ENCODE results near the gene SQSTM1. TPM values are rescaled to one million over a fixed set of nuclear protein-coding genes. Genes with fewer than 3 reads are reported as not detected.

The SQSTM1 gene
- total RNA-seq, 1 experiment from 2014 or later = 78.5 TPM

DNA sequence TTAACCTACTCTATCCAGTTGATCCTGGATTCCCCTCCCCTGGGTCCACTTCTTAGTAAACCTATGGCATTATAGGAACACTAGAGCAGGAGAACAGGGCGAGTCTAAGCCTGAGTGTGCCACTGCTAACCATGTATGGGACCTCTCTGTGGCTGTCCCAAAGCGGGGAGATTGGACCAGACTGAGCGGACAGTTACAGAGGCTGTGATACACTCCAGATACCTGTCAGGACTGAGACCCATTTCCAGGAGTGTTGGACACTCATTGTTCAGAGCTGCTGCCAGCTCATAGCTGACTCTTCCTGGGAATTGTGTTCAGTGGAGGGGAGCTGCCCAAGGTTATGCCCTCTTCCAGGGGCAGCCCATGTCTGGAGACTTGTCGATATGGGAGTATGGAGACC lies 38.9 kb upstream of the SQSTM1 start:
- H3K4me1 Mint-ChIP-seq = no peaks in the 10 kb centered on the region
- ATAC-seq = no peak
- TF ChIP-seq ATF3 (CRISPR knock-in tag; conservative IDR thresholded peaks at IDR 0.05) (no peak), MYBL2 (CRISPR knock-in tag; IDR thresholded peaks at IDR 0.05) (no peak), ZMAT4 (CRISPR knock-in tag; IDR thresholded peaks at IDR 0.05) (no peak), ZNF512 (CRISPR knock-in tag; IDR thresholded peaks at IDR 0.05; ENCODE audit: borderline replicate concordance) (no peak)
- TF ChIP-seq, protein P1, sequence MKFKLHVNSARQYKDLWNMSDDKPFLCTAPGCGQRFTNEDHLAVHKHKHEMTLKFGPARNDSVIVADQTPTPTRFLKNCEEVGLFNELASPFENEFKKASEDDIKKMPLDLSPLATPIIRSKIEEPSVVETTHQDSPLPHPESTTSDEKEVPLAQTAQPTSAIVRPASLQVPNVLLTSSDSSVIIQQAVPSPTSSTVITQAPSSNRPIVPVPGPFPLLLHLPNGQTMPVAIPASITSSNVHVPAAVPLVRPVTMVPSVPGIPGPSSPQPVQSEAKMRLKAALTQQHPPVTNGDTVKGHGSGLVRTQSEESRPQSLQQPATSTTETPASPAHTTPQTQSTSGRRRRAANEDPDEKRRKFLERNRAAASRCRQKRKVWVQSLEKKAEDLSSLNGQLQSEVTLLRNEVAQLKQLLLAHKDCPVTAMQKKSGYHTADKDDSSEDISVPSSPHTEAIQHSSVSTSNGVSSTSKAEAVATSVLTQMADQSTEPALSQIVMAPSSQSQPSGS (CRISPR knock-in tag; IDR thresholded peaks at IDR 0.05; ENCODE audit: borderline replicate concordance, low read depth) = no peak

GRCh38 chr5:179783128-179783527 lies 37.6 kb upstream of the SQSTM1 start:
- Mint-ChIP-seq H3K27me3 (ENCODE audit: low read depth) (no peaks in the 10 kb centered on the region), H3K9me3 (peaks cover 3% of the 10 kb centered on the region; the same call in 1 of the 2 replicates), H3K4me1 (no peaks in the 10 kb centered on the region), H3K4me3 (no peak overlapping the region), H3K27ac (no peak overlapping the region), H3K36me3 (peaks cover 15% of the 10 kb centered on the region)
- POLR2A ChIA-PET = no interaction called here
- CTCF ChIA-PET = interaction anchor here (2.0 kb wide), 1 partner anchor 21 kb away, joined by 9 read pairs; no protein-coding TSS in a partner anchor
- DNase-seq (ENCODE audit: low spot score) (no peak), ATAC-seq (no peak; the same call in 1 of the 2 replicates)
- TF ChIP-seq, protein P2, sequence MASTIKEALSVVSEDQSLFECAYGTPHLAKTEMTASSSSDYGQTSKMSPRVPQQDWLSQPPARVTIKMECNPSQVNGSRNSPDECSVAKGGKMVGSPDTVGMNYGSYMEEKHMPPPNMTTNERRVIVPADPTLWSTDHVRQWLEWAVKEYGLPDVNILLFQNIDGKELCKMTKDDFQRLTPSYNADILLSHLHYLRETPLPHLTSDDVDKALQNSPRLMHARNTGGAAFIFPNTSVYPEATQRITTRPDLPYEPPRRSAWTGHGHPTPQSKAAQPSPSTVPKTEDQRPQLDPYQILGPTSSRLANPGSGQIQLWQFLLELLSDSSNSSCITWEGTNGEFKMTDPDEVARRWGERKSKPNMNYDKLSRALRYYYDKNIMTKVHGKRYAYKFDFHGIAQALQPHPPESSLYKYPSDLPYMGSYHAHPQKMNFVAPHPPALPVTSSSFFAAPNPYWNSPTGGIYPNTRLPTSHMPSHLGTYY (CRISPR knock-in tag; IDR thresholded peaks at IDR 0.05) = no peak
- no peak for TF ChIP-seq TP53 (CRISPR knock-in tag; IDR thresholded peaks at IDR 0.05)
- TF ChIP-seq JUN (CRISPR knock-in tag; IDR thresholded peaks at IDR 0.05) = no peak
- TF ChIP-seq, protein P3, sequence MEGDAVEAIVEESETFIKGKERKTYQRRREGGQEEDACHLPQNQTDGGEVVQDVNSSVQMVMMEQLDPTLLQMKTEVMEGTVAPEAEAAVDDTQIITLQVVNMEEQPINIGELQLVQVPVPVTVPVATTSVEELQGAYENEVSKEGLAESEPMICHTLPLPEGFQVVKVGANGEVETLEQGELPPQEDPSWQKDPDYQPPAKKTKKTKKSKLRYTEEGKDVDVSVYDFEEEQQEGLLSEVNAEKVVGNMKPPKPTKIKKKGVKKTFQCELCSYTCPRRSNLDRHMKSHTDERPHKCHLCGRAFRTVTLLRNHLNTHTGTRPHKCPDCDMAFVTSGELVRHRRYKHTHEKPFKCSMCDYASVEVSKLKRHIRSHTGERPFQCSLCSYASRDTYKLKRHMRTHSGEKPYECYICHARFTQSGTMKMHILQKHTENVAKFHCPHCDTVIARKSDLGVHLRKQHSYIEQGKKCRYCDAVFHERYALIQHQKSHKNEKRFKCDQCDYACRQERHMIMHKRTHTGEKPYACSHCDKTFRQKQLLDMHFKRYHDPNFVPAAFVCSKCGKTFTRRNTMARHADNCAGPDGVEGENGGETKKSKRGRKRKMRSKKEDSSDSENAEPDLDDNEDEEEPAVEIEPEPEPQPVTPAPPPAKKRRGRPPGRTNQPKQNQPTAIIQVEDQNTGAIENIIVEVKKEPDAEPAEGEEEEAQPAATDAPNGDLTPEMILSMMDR (IDR thresholded peaks at IDR 0.05) = no peak
- TF ChIP-seq ZNF219 (CRISPR knock-in tag; IDR thresholded peaks at IDR 0.05; ENCODE audit: borderline replicate concordance) = no peak
- no peak for TF ChIP-seq AFF4 (CRISPR knock-in tag; IDR thresholded peaks at IDR 0.05; ENCODE audit: borderline replicate concordance)
- TF ChIP-seq SOX15 (CRISPR knock-in tag; IDR thresholded peaks at IDR 0.05) = no peak
- TF ChIP-seq, protein P4, sequence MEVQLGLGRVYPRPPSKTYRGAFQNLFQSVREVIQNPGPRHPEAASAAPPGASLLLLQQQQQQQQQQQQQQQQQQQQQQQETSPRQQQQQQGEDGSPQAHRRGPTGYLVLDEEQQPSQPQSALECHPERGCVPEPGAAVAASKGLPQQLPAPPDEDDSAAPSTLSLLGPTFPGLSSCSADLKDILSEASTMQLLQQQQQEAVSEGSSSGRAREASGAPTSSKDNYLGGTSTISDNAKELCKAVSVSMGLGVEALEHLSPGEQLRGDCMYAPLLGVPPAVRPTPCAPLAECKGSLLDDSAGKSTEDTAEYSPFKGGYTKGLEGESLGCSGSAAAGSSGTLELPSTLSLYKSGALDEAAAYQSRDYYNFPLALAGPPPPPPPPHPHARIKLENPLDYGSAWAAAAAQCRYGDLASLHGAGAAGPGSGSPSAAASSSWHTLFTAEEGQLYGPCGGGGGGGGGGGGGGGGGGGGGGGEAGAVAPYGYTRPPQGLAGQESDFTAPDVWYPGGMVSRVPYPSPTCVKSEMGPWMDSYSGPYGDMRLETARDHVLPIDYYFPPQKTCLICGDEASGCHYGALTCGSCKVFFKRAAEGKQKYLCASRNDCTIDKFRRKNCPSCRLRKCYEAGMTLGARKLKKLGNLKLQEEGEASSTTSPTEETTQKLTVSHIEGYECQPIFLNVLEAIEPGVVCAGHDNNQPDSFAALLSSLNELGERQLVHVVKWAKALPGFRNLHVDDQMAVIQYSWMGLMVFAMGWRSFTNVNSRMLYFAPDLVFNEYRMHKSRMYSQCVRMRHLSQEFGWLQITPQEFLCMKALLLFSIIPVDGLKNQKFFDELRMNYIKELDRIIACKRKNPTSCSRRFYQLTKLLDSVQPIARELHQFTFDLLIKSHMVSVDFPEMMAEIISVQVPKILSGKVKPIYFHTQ (CRISPR knock-in tag; IDR thresholded peaks at IDR 0.05) = no peak
- TF ChIP-seq ZNF671 (CRISPR knock-in tag; IDR thresholded peaks at IDR 0.05) = no peak
- TF ChIP-seq NR3C1 (CRISPR knock-in tag; conservative IDR thresholded peaks at IDR 0.05; ENCODE audit: low read depth) = no peak
- no peak for TF ChIP-seq IRF2 (CRISPR knock-in tag; IDR thresholded peaks at IDR 0.05; ENCODE audit: borderline replicate concordance, low read depth)
- TF ChIP-seq CREB1 (CRISPR knock-in tag; IDR thresholded peaks at IDR 0.05) = no peak
- no peak for TF ChIP-seq STAT6 (CRISPR knock-in tag; conservative IDR thresholded peaks at IDR 0.05; ENCODE audit: low read depth)

More for the DNA sequence above, 38.9 kb upstream of the SQSTM1 start:
- no peaks in the 10 kb centered on the region for H3K27me3 Mint-ChIP-seq (ENCODE audit: low read depth)
- H3K9me3 Mint-ChIP-seq = peaks cover 3% of the 10 kb centered on the region; the same call in 1 of the 2 replicates
- ChIA-PET POLR2A (no interaction called here), CTCF (interaction anchor here (0.9 to 2.2 kb wide), 3 partner anchors 13 to 209 kb away, joined by 4 to 7 read pairs (median 4); no protein-coding TSS in a partner anchor)
- no peak for DNase-seq (ENCODE audit: low spot score)
- no peak overlapping the region for H3K4me3 Mint-ChIP-seq
- H3K27ac Mint-ChIP-seq = no peak overlapping the region
- H3K36me3 Mint-ChIP-seq = peaks cover 19% of the 10 kb centered on the region

Data from WTC11 (cell line).